GM12891 (cell line): ENCODE data around the gene PALM.

Experiments
- POLR2A ChIP-seq: IDR thresholded peaks from 2 replicates; pipeline ENCODE4 v1.6.1; 2011; ENCODE audit warnings: low read depth, low read length, control low read depth
- POLR2AphosphoS5 ChIP-seq: IDR thresholded peaks from 2 replicates; pipeline ENCODE4 v1.6.1; 2011; ENCODE audit warnings: low read depth, low read length, control low read depth
- POU2F2 ChIP-seq: IDR thresholded peaks from 2 replicates; pipeline ENCODE4 v1.6.1; 2011; ENCODE audit warnings: low read depth, mild to moderate bottlenecking, control low read depth, low read length, moderate library complexity
- SPI1 ChIP-seq: IDR thresholded peaks from 2 replicates; pipeline ENCODE4 v1.6.1; 2011; ENCODE audit warnings: low read depth, low read length, control low read depth
- TAF1 ChIP-seq: IDR thresholded peaks from 2 replicates; pipeline ENCODE4 v1.6.1; 2011; ENCODE audit warnings: low read depth, low read length, control low read depth

GRCh38 chr19:711254-711653, 2.5 kb downstream of the PALM start:
- TF ChIP-seq POLR2A (no peak), TAF1 (no peak), POLR2AphosphoS5 (no peak), POU2F2 (no peak), SPI1 (no peak)
